H1 (cell line): ENCODE measurements around the gene DDX31. TPM values are rescaled to one million over a fixed set of nuclear protein-coding genes. Genes with fewer than 3 reads are reported as not detected.

Experiments used
- CTCF ChIA-PET: fragments of 300-600 bp; sonication (Branson Sonifier 250); formaldehyde crosslinking; loops from one replicate; lab custom pipeline; 2021; ENCODE audit not compliant: partially characterized antibody; lab: Charles Lee
- POLR2A ChIA-PET: fragments of 300-600 bp; sonication (Branson Sonifier 250); formaldehyde crosslinking; loops from one replicate; lab custom pipeline; 2021; ENCODE audit warnings: inconsistent platforms; ENCODE audit not compliant: partially characterized antibody; lab: Charles Lee
- DNase-seq, 2 experiments: peaks; one replicate each; pipeline versions ENCODE4 v3.0.0 to v3.0.0-alpha.2; 2010 to 2022; ENCODE audit warnings: low spot score in 2 of 2, low read depth in 1 of 2, mixed read lengths in 1 of 2
- FAIRE-seq: peaks from 2 replicates; lab custom pipeline; 2011; peaks lifted over from hg19 to GRCh38; lab: Jason Lieb, UNC
- H2AFZ ChIP-seq: 2 replicates; pipeline ENCODE4 v1.8.1; 2012; ENCODE audit warnings: low read length, inconsistent platforms
- H2AK5ac ChIP-seq: 2 replicates; pipeline ENCODE4 v1.6.1; 2013; ENCODE audit warnings: low read depth, low read length
- H2BK120ac ChIP-seq: replicated peaks from 2 replicates; pipeline ENCODE3; 2013; ENCODE audit warnings: low read depth, low read length, inconsistent platforms
- H2BK12ac ChIP-seq: 2 replicates; pipeline ENCODE4 v1.6.1; 2013; ENCODE audit warnings: low read depth, low read length
- H2BK15ac ChIP-seq: 2 replicates; pipeline ENCODE4 v1.6.1; 2013; ENCODE audit warnings: low read length
- H2BK20ac ChIP-seq: 2 replicates; pipeline ENCODE4 v1.6.1; 2013; ENCODE audit warnings: low read length
- H2BK5ac ChIP-seq: 2 replicates; pipeline ENCODE4 v1.6.1; 2013; ENCODE audit warnings: low read depth, low read length
- H3K14ac ChIP-seq: 2 replicates; pipeline ENCODE4 v1.6.1; 2013; ENCODE audit warnings: inconsistent platforms; ENCODE audit not compliant: insufficient read length
- H3K18ac ChIP-seq: 2 replicates; pipeline ENCODE4 v1.6.1; 2013; ENCODE audit warnings: low read length; ENCODE audit errors: extremely low read depth
- H3K23ac ChIP-seq: 2 replicates; pipeline ENCODE4 v1.6.1; 2013; ENCODE audit warnings: inconsistent platforms; ENCODE audit not compliant: insufficient read length
- H3K23me2 ChIP-seq: 2 replicates; pipeline ENCODE4 v1.6.1; 2013; ENCODE audit warnings: low read depth, low read length
- H3K27ac ChIP-seq: 2 replicates; pipeline ENCODE4 v1.6.1; 2011; ENCODE audit warnings: low read depth, low read length, inconsistent platforms
- H3K27me3 ChIP-seq, 4 experiments: replicated peaks in 1 of 4; 1 replicate in 1 of 4; 2 replicates in 3 of 4; pipeline versions ENCODE4 v1.6.1 to v1.8.1; 2011 to 2013; ENCODE audit warnings: low read length in 3 of 4, mild to moderate bottlenecking in 3 of 4, inconsistent platforms in 2 of 4, mixed read lengths in 2 of 4, moderate library complexity in 1 of 4; ENCODE audit not compliant: control insufficient read depth in 3 of 4, insufficient read depth in 3 of 4; ENCODE audit errors: extremely low read depth in 1 of 4
- H3K36me3 ChIP-seq, 4 experiments: 2 replicates each; pipeline versions ENCODE4 v1.6.1 to v1.8.1; 2011 to 2013; ENCODE audit warnings: mild to moderate bottlenecking in 4 of 4, low read length in 3 of 4, moderate library complexity in 2 of 4, control low read depth in 1 of 4, inconsistent platforms in 1 of 4; ENCODE audit not compliant: insufficient read depth in 4 of 4, control insufficient read depth in 2 of 4
- H3K4ac ChIP-seq: replicated peaks from 2 replicates; pipeline ENCODE3; 2013; ENCODE audit warnings: low read length, low read depth, mixed read lengths, inconsistent platforms; ENCODE audit not compliant: insufficient read length
- H3K4me1 ChIP-seq, 4 experiments: replicated peaks in 1 of 4; 1 replicate in 1 of 4; 2 replicates in 3 of 4; pipeline versions ENCODE4 v1.6.1 to v1.8.1; 2011 to 2013; ENCODE audit warnings: low read length in 3 of 4, inconsistent platforms in 2 of 4, mixed read lengths in 1 of 4; ENCODE audit not compliant: insufficient read depth in 4 of 4, control insufficient read depth in 3 of 4
- H3K4me2 ChIP-seq, 2 experiments: 2 replicates each; pipeline versions ENCODE4 v1.6.1 to v1.8.1; 2011 to 2013; ENCODE audit warnings: low read depth in 2 of 2, low read length in 2 of 2, control low read depth in 1 of 2, inconsistent platforms in 1 of 2, mild to moderate bottlenecking in 1 of 2; ENCODE audit not compliant: insufficient read depth in 1 of 2
- H3K4me3 ChIP-seq, 4 experiments: fragments of 200-600, 300-600 bp in 1 of 4; sonication (generic), shearing (Covaris generic), sonication (Bioruptor Twin) in 1 of 4; 2 replicates each; pipeline versions ENCODE4 v1.5.1 to v1.8.1; 2011 to 2016; ENCODE audit warnings: low read length in 4 of 4, low read depth in 3 of 4, control low read depth in 2 of 4, inconsistent platforms in 2 of 4, mild to moderate bottlenecking in 2 of 4, mixed read lengths in 1 of 4, moderate library complexity in 1 of 4; ENCODE audit not compliant: insufficient read depth in 2 of 4; ENCODE audit errors: extremely low read depth in 1 of 4
- H3K56ac ChIP-seq: replicated peaks from 2 replicates; pipeline ENCODE3; 2013; ENCODE audit warnings: low read depth, mild to moderate bottlenecking, mixed read lengths, low read length, inconsistent platforms; ENCODE audit not compliant: insufficient read length
- H3K79me1 ChIP-seq: 2 replicates; pipeline ENCODE4 v1.6.1; 2013; ENCODE audit warnings: low read depth, low read length, control low read depth
- H3K79me2 ChIP-seq, 2 experiments: 2 replicates each; pipeline versions ENCODE4 v1.6.1 to v1.8.1; 2012 to 2013; ENCODE audit warnings: low read length in 2 of 2, mild to moderate bottlenecking in 2 of 2, inconsistent platforms in 1 of 2; ENCODE audit not compliant: insufficient read depth in 2 of 2, control insufficient read depth in 1 of 2
- H3K9ac ChIP-seq, 4 experiments: replicated peaks in 1 of 4; 1 replicate in 1 of 4; 2 replicates in 3 of 4; pipeline versions ENCODE4 v1.6.1 to v1.8.1; 2011 to 2013; ENCODE audit warnings: low read depth in 3 of 4, low read length in 3 of 4, control low read depth in 2 of 4, mild to moderate bottlenecking in 2 of 4, moderate library complexity in 2 of 4, inconsistent platforms in 1 of 4; ENCODE audit errors: extremely low read depth in 1 of 4
- H3K9me3 ChIP-seq, 2 experiments: 2 replicates each; pipeline versions ENCODE4 v1.6.1 to v1.8.1; 2012 to 2013; ENCODE audit warnings: mild to moderate bottlenecking in 2 of 2, moderate library complexity in 2 of 2, control low read depth in 1 of 2, inconsistent platforms in 1 of 2, low read depth in 1 of 2, low read length in 1 of 2, mixed read lengths in 1 of 2; ENCODE audit not compliant: insufficient read depth in 2 of 2
- H4K20me1 ChIP-seq, 2 experiments: replicated peaks in 1 of 2; 2 replicates each; pipeline versions ENCODE3 to v1.8.1; 2011 to 2013; ENCODE audit warnings: inconsistent platforms in 2 of 2, low read length in 2 of 2, mild to moderate bottlenecking in 1 of 2; ENCODE audit not compliant: insufficient read depth in 2 of 2, control insufficient read depth in 1 of 2
- H4K5ac ChIP-seq: 2 replicates; pipeline ENCODE4 v1.6.1; 2013; ENCODE audit warnings: low read length, low read depth, mixed read lengths, inconsistent platforms; ENCODE audit not compliant: insufficient read length
- H4K8ac ChIP-seq: 2 replicates; pipeline ENCODE4 v1.8.0; 2013; ENCODE audit warnings: mild to moderate bottlenecking, moderate library complexity, low read length, inconsistent platforms; ENCODE audit not compliant: insufficient read depth; ENCODE audit errors: extremely low read depth
- H4K91ac ChIP-seq: replicated peaks from 2 replicates; pipeline ENCODE3; 2013; ENCODE audit warnings: low read length, mixed read lengths, inconsistent platforms; ENCODE audit not compliant: insufficient read length
- CHD2 ChIP-seq: IDR thresholded peaks from 2 replicates; pipeline ENCODE4 v1.6.1; 2012; ENCODE audit warnings: low read length, improper control_type of control experiment
- E2F6 ChIP-seq: IDR thresholded peaks from 2 replicates; pipeline ENCODE4 v1.6.1; 2012; ENCODE audit warnings: inconsistent platforms
- JUND ChIP-seq: IDR thresholded peaks from 2 replicates; pipeline ENCODE4 v1.6.1; 2011; ENCODE audit warnings: mild to moderate bottlenecking, improper control_type of control experiment, low read length
- KDM1A ChIP-seq: fragments of 200-600, 300-600 bp; sonication (generic); IDR thresholded peaks from 2 replicates; pipeline ENCODE4 v1.7.1; 2016; ENCODE audit warnings: mild to moderate bottlenecking, low read length, borderline replicate concordance
- KDM4A ChIP-seq: IDR thresholded peaks from one replicate; pipeline ENCODE4 v1.7.1; 2012; ENCODE audit warnings: low read depth, mild to moderate bottlenecking, moderate library complexity, low read length, inconsistent platforms; ENCODE audit not compliant: severe bottlenecking
- NRF1 ChIP-seq: IDR thresholded peaks from 2 replicates; pipeline ENCODE4 v1.6.1; 2011; ENCODE audit warnings: mild to moderate bottlenecking, low read depth, low read length, improper control_type of control experiment
- RBBP5 ChIP-seq: IDR thresholded peaks from 2 replicates; pipeline ENCODE4 v1.7.1; 2012; ENCODE audit warnings: low read depth, mild to moderate bottlenecking, inconsistent platforms, low read length, moderate library complexity, borderline replicate concordance
- RNF2 ChIP-seq: fragments of 200-900, 300-1000 bp; sonication (generic); IDR thresholded peaks from 2 replicates; pipeline ENCODE4 v1.7.1; 2016; ENCODE audit warnings: borderline replicate concordance, low read depth, mild to moderate bottlenecking, antibody characterized with exemption, low read length; ENCODE audit not compliant: poor library complexity, severe bottlenecking; ENCODE audit errors: missing control alignments
- SIRT6 ChIP-seq: IDR thresholded peaks from one replicate; pipeline ENCODE4 v1.7.1; 2012; ENCODE audit warnings: low read length, inconsistent platforms
- WGBS, 2 experiments: shearing (Covaris generic) in 1 of 2; methylation state at CpG; one replicate each; pipeline versions ENCODE4 v1.1.6 to v1.1.7; 2013 to 2015; ENCODE audit warnings: low lambda C conversion rate in 2 of 2, mixed read lengths in 2 of 2, inconsistent platforms in 1 of 2, low coverage in 1 of 2, missing lambda C conversion rate in 1 of 2; ENCODE audit not compliant: insufficient replicate concordance in 2 of 2, insufficient coverage in 1 of 2, insufficient read length in 1 of 2; ENCODE audit errors: extremely low coverage in 1 of 2, missing lambda C conversion rate in 1 of 2; 5-methylcytosine and 5-hydroxymethylcytosine counted together
- polyA plus RNA-seq, 7 experiments: library from polyadenylated mRNA; depleted of rRNA in 3 of 7; stranded (reverse) in 5 of 7; unstranded in 2 of 7; fragments of >200 nt in 5 of 7; fragments of 200-250 nt in 2 of 7; gene quantifications; 1 replicate in 5 of 7; 2 replicates in 1 of 7; 4 replicates in 1 of 7; pipeline versions ENCODE4 v1.2.1 to v1.2.3, GENCODE V29; 2011 to 2013; ENCODE audit warnings: missing spikeins in 2 of 7, mixed read lengths in 2 of 7
- total RNA-seq: library from RNA; stranded (reverse); fragmentation: NEBNext Ultra II Directional; extraction: Animal tissue kit (Norgen Biotek cat#: 25700); gene quantifications from 2 replicates; pipeline ENCODE4 v1.2.1, GENCODE V29; 2021

Gene DDX31
- total and polyA plus RNA-seq, 2 of the 8 experiments (the other 6 are each of a cell fraction or from before 2014, with no cell fraction given), result 9.5 to 23.7 TPM

DNA sequence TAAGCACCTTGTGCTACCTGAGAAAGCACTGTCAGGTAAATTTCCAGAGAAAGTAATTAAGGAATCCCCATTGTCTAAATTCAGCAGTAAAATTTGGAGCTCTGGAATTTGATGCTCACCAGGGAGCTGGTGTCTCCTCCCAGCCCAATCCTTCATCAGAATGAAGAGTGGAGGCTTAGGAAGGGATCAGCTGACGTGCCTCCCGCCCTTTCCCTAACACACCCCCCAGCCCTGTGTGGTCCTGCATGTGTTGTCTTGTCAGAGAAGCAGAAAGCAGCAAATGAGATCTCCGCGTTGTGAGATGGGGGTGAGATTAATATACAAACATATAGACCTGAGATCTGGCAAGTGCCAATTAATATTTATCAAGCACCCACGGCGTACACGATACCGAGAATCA lies 114.3 kb downstream of the DDX31 start:
- H2BK120ac ChIP-seq, result no peak overlapping the region
- peaks cover 0 to 2% of the 10 kb centered on the region in 2 experiments for H4K20me1 ChIP-seq
- no peak overlapping the region for H3K4ac ChIP-seq
- no peak overlapping the region for H2BK15ac ChIP-seq
- TF ChIP-seq KDM1A (no peak), RNF2 (no peak), JUND (no peak), E2F6 (peak; percentile 63), NRF1 (no peak), KDM4A (no peak), RBBP5 (no peak), CHD2 (no peak), SIRT6 (no peak)
- TF ChIP-seq, all 59 proteins: peak for 1
- H3K27me3 ChIP-seq, result no peaks in the 10 kb centered on the region
- H2BK5ac ChIP-seq, result no peak overlapping the region
- H3K4me3 ChIP-seq, result no peak overlapping the region
- POLR2A ChIA-PET, result no interaction called here
- peaks cover 0 to under 1% (median 0%) of the 10 kb centered on the region in 4 experiments; a peak in 1 of 7 replicates for H3K4me1 ChIP-seq
- no peak overlapping the region for H2AFZ ChIP-seq
- no peaks in the 10 kb centered on the region; the same call in 1 of the 2 replicates for H3K23me2 ChIP-seq
- no peak overlapping the region for H2AK5ac ChIP-seq
- H3K18ac ChIP-seq, result no peak overlapping the region
- CTCF ChIA-PET, result interaction anchor here (1.3 kb wide), 1 partner anchor 19 kb away, joined by 4 read pairs; no protein-coding TSS in a partner anchor
- H3K14ac ChIP-seq, result no peak overlapping the region
- no peak overlapping the region for H3K9ac ChIP-seq
- no peak overlapping the region for H3K27ac ChIP-seq
- H4K91ac ChIP-seq, result no peak overlapping the region
- no peak overlapping the region for H2BK12ac ChIP-seq
- H2BK20ac ChIP-seq, result no peak overlapping the region
- H3K79me2 ChIP-seq, result no peaks in the 10 kb centered on the region
- H3K4me2 ChIP-seq, result no peak overlapping the region
- H3K36me3 ChIP-seq, result no peaks in the 10 kb centered on the region
- no peak overlapping the region for H3K23ac ChIP-seq
- WGBS, 2 experiments, result 77% methylated on average over 8 of the region's 8 CpGs; no CpG with 5 or more reads in 1 of the 2 experiments
- no peak overlapping the region for H4K5ac ChIP-seq
- H4K8ac ChIP-seq, result no peak overlapping the region
- H3K56ac ChIP-seq, result no peak overlapping the region
- H3K79me1 ChIP-seq, result no peaks in the 10 kb centered on the region
- no peak for DNase-seq
- H3K9me3 ChIP-seq, result peaks cover 0 to 2% of the 10 kb centered on the region in 2 experiments; a peak in 1 of 4 replicates
- no peak for FAIRE-seq
